ENCODE results near the gene ESYT2. TPM values are rescaled to one million over a fixed set of nuclear protein-coding genes. Genes with fewer than 3 reads are reported as not detected.

ESYT2 gene
- total and polyA plus RNA-seq, 2 of the 4 experiments (the other 2 are of a cell fraction) = 26.7 to 69.9 TPM

DNA sequence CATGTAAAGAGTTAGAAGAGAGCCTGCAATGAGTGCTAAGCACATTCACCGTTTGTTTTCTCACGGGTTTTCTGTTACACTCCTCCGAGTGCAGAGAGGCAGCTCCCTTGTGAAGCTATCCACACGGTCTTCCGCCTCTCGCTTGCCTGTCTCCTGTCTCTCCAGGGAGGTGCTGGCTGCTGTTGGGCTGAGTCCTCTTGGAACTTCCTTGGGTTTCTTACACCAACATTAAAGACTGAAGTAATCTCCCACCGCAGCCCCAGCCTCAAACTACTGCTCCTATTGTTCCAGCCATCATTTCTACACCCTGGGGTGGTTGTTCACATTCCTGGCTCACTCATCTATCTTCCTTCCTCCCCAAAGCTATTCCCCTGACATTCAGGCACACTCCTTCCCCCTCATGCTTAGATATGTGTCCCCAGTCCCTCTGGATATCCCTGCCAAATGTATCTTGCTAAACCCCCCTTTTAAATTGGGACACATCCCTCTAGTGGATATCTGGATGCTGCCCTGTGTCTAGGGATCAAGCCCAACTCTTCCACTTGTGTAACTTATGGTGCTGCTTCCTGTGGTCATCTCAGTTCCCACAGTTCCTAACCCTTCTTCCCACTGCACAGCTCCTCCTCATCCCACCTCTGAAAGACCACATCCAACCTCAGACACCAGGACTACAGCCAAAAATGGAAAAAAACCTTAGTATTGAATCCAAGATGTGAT lies 14.1 kb downstream of the ESYT2 start (continued):
- TF ChIP-seq CHD1 (IDR thresholded peaks at IDR 0.05; ENCODE audit: low read depth, low read length) = no peak
- no peak for TF ChIP-seq POLR2A (IDR thresholded peaks at IDR 0.05; ENCODE audit: low read depth, low read length)

DNA sequence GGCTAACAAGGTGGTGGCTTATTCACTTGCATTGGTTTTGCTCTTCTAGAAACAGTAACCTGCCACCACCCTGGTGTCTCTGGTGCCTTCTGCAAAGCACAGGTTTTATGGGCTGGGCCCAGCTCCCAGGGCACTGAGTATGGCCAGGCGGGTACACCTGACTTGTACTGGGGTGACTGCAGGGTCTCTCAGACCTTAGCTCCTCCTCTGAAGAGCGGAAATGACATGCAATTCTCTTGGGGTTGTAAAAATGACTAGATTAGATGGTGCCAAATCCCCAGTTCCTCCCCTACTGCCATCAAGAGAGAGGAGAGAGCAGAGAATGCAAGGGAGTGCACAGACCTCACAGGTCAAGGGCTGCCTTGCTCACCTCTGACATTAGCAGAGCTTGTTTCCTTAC lies 14.7 kb downstream of the ESYT2 start:
- H2BK120ac ChIP-seq (ENCODE audit: low read depth, low read length) = no peak overlapping the region
- no peak overlapping the region for H3K56ac ChIP-seq (ENCODE audit: extremely low read depth, insufficient read depth, low read length)
- H2BK15ac ChIP-seq (ENCODE audit: low read depth, low read length) = no peak overlapping the region
- H3K9me3 ChIP-seq (ENCODE audit: control insufficient read depth, insufficient read depth, low read length) = no peaks in the 10 kb centered on the region
- no TSS peak for BruUV-seq (replicated peaks)
- no peak for ATAC-seq (ENCODE audit: low read depth)
- POLR2A ChIA-PET (ENCODE audit: unreplicated experiment) = no interaction called here
- H3K79me1 ChIP-seq (ENCODE audit: low read depth in 1 of 2, low read length in 2 of 2) = peaks cover 30 to 68% of the 10 kb centered on the region in 2 experiments
- H3K14ac ChIP-seq (replicated peaks; ENCODE audit: low read depth, low read length) = no peak overlapping the region
- H3K9ac ChIP-seq (ENCODE audit: low read depth, low read length) = no peak overlapping the region
- no CpG with 5 or more reads among the region's 2 CpGs for WGBS, 2 experiments (ENCODE audit: extremely low coverage in 2 of 2, insufficient read length in 1 of 2)
- intact Hi-C loops (cut with micrococcal nuclease) = no loop called here
- no peak for DNase-seq
- no peaks in the 10 kb centered on the region; the same call in 1 of the 2 replicates for H3K36me3 ChIP-seq (ENCODE audit: control insufficient read depth, insufficient read depth, low read length)
- no peak overlapping the region for H4K91ac ChIP-seq (ENCODE audit: insufficient read depth, low read depth, low read length)
- H2AFZ ChIP-seq (replicated peaks; ENCODE audit: low read length, poor library complexity) = no peak overlapping the region
- H3K23ac ChIP-seq (ENCODE audit: low read depth, low read length) = peak overlapping the region; percentile 59; the same call in 1 of the 2 replicates
- H3K4me2 ChIP-seq (ENCODE audit: low read depth, low read length) = no peak overlapping the region
- peaks cover 30% of the 10 kb centered on the region for H3K9me1 ChIP-seq (ENCODE audit: insufficient read depth, low read length)
- CTCF ChIA-PET = no interaction called here
- no peak overlapping the region for H2AK9ac ChIP-seq (replicated peaks; ENCODE audit: low read depth, low read length, poor library complexity)
- H4K5ac ChIP-seq (ENCODE audit: low read depth, low read length) = no peak overlapping the region
- dilution Hi-C loops (cut with HindIII; ENCODE audit: low sequenced_read_pairs, unreplicated experiment) = no loop called here
- H3K18ac ChIP-seq (ENCODE audit: low read depth, low read length) = no peak overlapping the region
- in situ Hi-C loops (cut with MboI; ENCODE audit: low sequenced_read_pairs) = no loop called here
- H4K20me1 ChIP-seq (ENCODE audit: insufficient read depth, low read length) = peaks cover 43% of the 10 kb centered on the region; the same call in 1 of the 2 replicates
- peak overlapping the region; percentile 11; the same call in 1 of the 2 replicates for H2AK5ac ChIP-seq (ENCODE audit: low read depth, low read length)
- H4K8ac ChIP-seq (ENCODE audit: low read depth in 2 of 2, low read length in 2 of 2) = no peak overlapping the region
- no peak overlapping the region for H3K4me3 ChIP-seq (ENCODE audit: insufficient read depth, low read depth, low read length)
- no peak overlapping the region for H2BK5ac ChIP-seq (ENCODE audit: low read depth, low read length, poor library complexity, severe bottlenecking)
- no peak overlapping the region for H2BK20ac ChIP-seq (ENCODE audit: low read depth, low read length)
- H3K27me3 ChIP-seq (ENCODE audit: control insufficient read depth, insufficient read depth, low read length) = no peaks in the 10 kb centered on the region
- H3K4ac ChIP-seq (ENCODE audit: low read depth, low read length) = 0 out of 2 replicates have a peak overlapping the region, but pooled peaks have one; percentile 7
- peaks cover 25% of the 10 kb centered on the region for H3K4me1 ChIP-seq (ENCODE audit: control insufficient read depth, insufficient read depth, low read length)
- H3K27ac ChIP-seq (ENCODE audit: insufficient read depth, low read length) = no peak overlapping the region
- TF ChIP-seq RAD21 (IDR thresholded peaks at IDR 0.05; ENCODE audit: low read length) (no peak), BHLHE40 (IDR thresholded peaks at IDR 0.05; ENCODE audit: low read depth, low read length) (no peak), FOS (IDR thresholded peaks at IDR 0.05; ENCODE audit: low read depth, low read length) (no peak), SMC3 (IDR thresholded peaks at IDR 0.05; ENCODE audit: low read depth, low read length) (no peak), NFE2L2 (IDR thresholded peaks at IDR 0.05; ENCODE audit: low read depth, low read length) (no peak), MXI1 (IDR thresholded peaks at IDR 0.05; ENCODE audit: borderline replicate concordance, low read depth, low read length) (no peak), MAFK (IDR thresholded peaks at IDR 0.05; ENCODE audit: low read depth, low read length) (no peak), RCOR1 (IDR thresholded peaks at IDR 0.05; ENCODE audit: insufficient replicate concordance, low read length) (no peak)
- TF ChIP-seq, protein P1, sequence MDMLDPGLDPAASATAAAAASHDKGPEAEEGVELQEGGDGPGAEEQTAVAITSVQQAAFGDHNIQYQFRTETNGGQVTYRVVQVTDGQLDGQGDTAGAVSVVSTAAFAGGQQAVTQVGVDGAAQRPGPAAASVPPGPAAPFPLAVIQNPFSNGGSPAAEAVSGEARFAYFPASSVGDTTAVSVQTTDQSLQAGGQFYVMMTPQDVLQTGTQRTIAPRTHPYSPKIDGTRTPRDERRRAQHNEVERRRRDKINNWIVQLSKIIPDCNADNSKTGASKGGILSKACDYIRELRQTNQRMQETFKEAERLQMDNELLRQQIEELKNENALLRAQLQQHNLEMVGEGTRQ (IDR thresholded peaks at IDR 0.05; ENCODE audit: low read depth, low read length) = no peak
- TF ChIP-seq, protein P2, sequence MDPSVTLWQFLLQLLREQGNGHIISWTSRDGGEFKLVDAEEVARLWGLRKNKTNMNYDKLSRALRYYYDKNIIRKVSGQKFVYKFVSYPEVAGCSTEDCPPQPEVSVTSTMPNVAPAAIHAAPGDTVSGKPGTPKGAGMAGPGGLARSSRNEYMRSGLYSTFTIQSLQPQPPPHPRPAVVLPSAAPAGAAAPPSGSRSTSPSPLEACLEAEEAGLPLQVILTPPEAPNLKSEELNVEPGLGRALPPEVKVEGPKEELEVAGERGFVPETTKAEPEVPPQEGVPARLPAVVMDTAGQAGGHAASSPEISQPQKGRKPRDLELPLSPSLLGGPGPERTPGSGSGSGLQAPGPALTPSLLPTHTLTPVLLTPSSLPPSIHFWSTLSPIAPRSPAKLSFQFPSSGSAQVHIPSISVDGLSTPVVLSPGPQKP (IDR thresholded peaks at IDR 0.05; ENCODE audit: borderline replicate concordance, low read depth, low read length) = no peak
- TF ChIP-seq, protein P3, sequence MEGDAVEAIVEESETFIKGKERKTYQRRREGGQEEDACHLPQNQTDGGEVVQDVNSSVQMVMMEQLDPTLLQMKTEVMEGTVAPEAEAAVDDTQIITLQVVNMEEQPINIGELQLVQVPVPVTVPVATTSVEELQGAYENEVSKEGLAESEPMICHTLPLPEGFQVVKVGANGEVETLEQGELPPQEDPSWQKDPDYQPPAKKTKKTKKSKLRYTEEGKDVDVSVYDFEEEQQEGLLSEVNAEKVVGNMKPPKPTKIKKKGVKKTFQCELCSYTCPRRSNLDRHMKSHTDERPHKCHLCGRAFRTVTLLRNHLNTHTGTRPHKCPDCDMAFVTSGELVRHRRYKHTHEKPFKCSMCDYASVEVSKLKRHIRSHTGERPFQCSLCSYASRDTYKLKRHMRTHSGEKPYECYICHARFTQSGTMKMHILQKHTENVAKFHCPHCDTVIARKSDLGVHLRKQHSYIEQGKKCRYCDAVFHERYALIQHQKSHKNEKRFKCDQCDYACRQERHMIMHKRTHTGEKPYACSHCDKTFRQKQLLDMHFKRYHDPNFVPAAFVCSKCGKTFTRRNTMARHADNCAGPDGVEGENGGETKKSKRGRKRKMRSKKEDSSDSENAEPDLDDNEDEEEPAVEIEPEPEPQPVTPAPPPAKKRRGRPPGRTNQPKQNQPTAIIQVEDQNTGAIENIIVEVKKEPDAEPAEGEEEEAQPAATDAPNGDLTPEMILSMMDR (conservative IDR thresholded peaks at IDR 0.05; ENCODE audit: low read depth, low read length) = no peak
